ENCODE data around the gene IL16. TPM values are rescaled to one million over a fixed set of nuclear protein-coding genes. Genes with fewer than 3 reads are reported as not detected.

The IL16 gene
- total and polyA plus RNA-seq, 9 of the 15 experiments (the other 6 are each of a cell fraction or from before 2014, with no cell fraction given): 1.4 to 18.8 (median 10.6) TPM

- no peak overlapping the region for H3K27ac ChIP-seq (ENCODE audit: extremely low read depth, low read depth, low read length)
- WGBS (ENCODE audit: insufficient coverage, low coverage, missing lambda C conversion rate): 5% methylated on average over 7 of the region's 7 CpGs
- POLR2A ChIA-PET: no interaction called here
- H3K36me3 ChIP-seq (ENCODE audit: control insufficient read depth, insufficient read depth, low read length): no peaks in the 10 kb centered on the region
- no peak for DNase-seq (ENCODE audit: extremely low read depth in 1 of 4, low spot score in 3 of 4)
- no peak for ATAC-seq
- H4K20me1 ChIP-seq (replicated peaks; ENCODE audit: control insufficient read depth, insufficient read depth, low read length): no peaks in the 10 kb centered on the region
- no peaks in the 10 kb centered on the region for H3K79me2 ChIP-seq (ENCODE audit: control insufficient read depth, insufficient read depth, low read length)
- no peaks in the 10 kb centered on the region for H3K9me3 ChIP-seq (replicated peaks; ENCODE audit: control insufficient read depth, insufficient read depth, low read depth, low read length)
- in situ Hi-C loops (cut with MboI) (no loop called here), intact Hi-C loops (cut with micrococcal nuclease) (no loop called here)
- no peak overlapping the region for H2AFZ ChIP-seq (ENCODE audit: low read depth, low read length)
- BruUV-seq (replicated peaks): no TSS peak
- no peak overlapping the region for H3K4me3 ChIP-seq
- no peak for FAIRE-seq
- peaks cover 7 to 19% of the 10 kb centered on the region in 2 experiments for H3K27me3 ChIP-seq (ENCODE audit: control insufficient read depth in 2 of 2, insufficient read depth in 2 of 2, low read length in 2 of 2)
- H3K9me1 ChIP-seq (ENCODE audit: control insufficient read depth, insufficient read depth, low read length): no peaks in the 10 kb centered on the region
- H3K4me1 ChIP-seq (replicated peaks in 1 of 2; ENCODE audit: control insufficient read depth in 2 of 2, insufficient read depth in 2 of 2, low read length in 2 of 2): no peaks in the 10 kb centered on the region
- no peak for TF ChIP-seq SAP30 (IDR thresholded peaks at IDR 0.05; ENCODE audit: borderline replicate concordance, insufficient read depth, low read depth, low read length, poor library complexity, severe bottlenecking)
- TF ChIP-seq THRAP3 (IDR thresholded peaks at IDR 0.05; ENCODE audit: borderline replicate concordance): no peak
- TF ChIP-seq CBFA2T3 (IDR thresholded peaks at IDR 0.05): no peak
- TF ChIP-seq SRSF3 (IDR thresholded peaks at IDR 0.05; ENCODE audit: insufficient read depth, low read length): no peak
- TF ChIP-seq NBN (IDR thresholded peaks at IDR 0.05; ENCODE audit: low read depth): no peak
- TF ChIP-seq SP2 (IDR thresholded peaks at IDR 0.05; ENCODE audit: extremely low read depth, low read depth, low read length, poor library complexity, severe bottlenecking): no peak
- H3K4me2 ChIP-seq (ENCODE audit: insufficient read depth, low read length): no peak overlapping the region
- CTCF ChIA-PET (ENCODE audit: low intra/inter-chr PET ratio): no interaction called here
- no peak overlapping the region for H3K9ac ChIP-seq (ENCODE audit: insufficient read depth in 1 of 2, low read depth in 2 of 2, low read length in 2 of 2)
Observed at GRCh38 chr15:81361891-81362290, 165.2 kb downstream of the IL16 start.

- 10% methylated on average over 11 of the region's 11 CpGs for WGBS (ENCODE audit: insufficient coverage, low coverage, missing lambda C conversion rate)
- POLR2A ChIA-PET: no interaction called here
- no peak for FAIRE-seq
Observed at GRCh38 chr15:81362790-81363189, 166.1 kb downstream of the IL16 start.

More at GRCh38 chr15:81362790-81363189, 166.1 kb downstream of the IL16 start:
- in situ Hi-C loops (cut with MboI): no loop called here
- Histone ChIP-seq H3K9ac (ENCODE audit: insufficient read depth in 1 of 2, low read depth in 2 of 2, low read length in 2 of 2) (no peak overlapping the region), H2AFZ (ENCODE audit: low read depth, low read length) (no peak overlapping the region), H3K9me3 (replicated peaks; ENCODE audit: control insufficient read depth, insufficient read depth, low read depth, low read length) (no peaks in the 10 kb centered on the region), H3K36me3 (ENCODE audit: control insufficient read depth, insufficient read depth, low read length) (no peaks in the 10 kb centered on the region), H3K27ac (ENCODE audit: extremely low read depth, low read depth, low read length) (no peak overlapping the region), H3K4me2 (ENCODE audit: insufficient read depth, low read length) (no peak overlapping the region), H3K9me1 (ENCODE audit: control insufficient read depth, insufficient read depth, low read length) (no peaks in the 10 kb centered on the region), H3K4me1 (replicated peaks in 1 of 2; ENCODE audit: control insufficient read depth in 2 of 2, insufficient read depth in 2 of 2, low read length in 2 of 2) (no peaks in the 10 kb centered on the region), H4K20me1 (replicated peaks; ENCODE audit: control insufficient read depth, insufficient read depth, low read length) (no peaks in the 10 kb centered on the region), H3K27me3 (ENCODE audit: control insufficient read depth in 2 of 2, insufficient read depth in 2 of 2, low read length in 2 of 2) (peaks cover 7 to 15% of the 10 kb centered on the region in 2 experiments), H3K79me2 (ENCODE audit: control insufficient read depth, insufficient read depth, low read length) (no peaks in the 10 kb centered on the region), H3K4me3 (no peak overlapping the region)
- BruUV-seq (replicated peaks): no TSS peak
- DNase-seq (ENCODE audit: extremely low read depth in 1 of 4, low spot score in 3 of 4) (no peak), ATAC-seq (no peak)
- intact Hi-C loops (cut with micrococcal nuclease): no loop called here
- no peak for TF ChIP-seq SRSF3 (IDR thresholded peaks at IDR 0.05; ENCODE audit: insufficient read depth, low read length)
- no peak for TF ChIP-seq ZNF717 (CRISPR knock-in tag; IDR thresholded peaks at IDR 0.05)
- TF ChIP-seq ZNF512 (tag; IDR thresholded peaks at IDR 0.05): no peak
- TF ChIP-seq POLR3A (IDR thresholded peaks at IDR 0.05; ENCODE audit: borderline replicate concordance, extremely low read depth, insufficient read depth, insufficient read length): peak; percentile 60
- TF ChIP-seq TBP (optimal IDR thresholded peaks at IDR 0.05; ENCODE audit: low read depth, low read length): peak; percentile 65
- TF ChIP-seq TAF15 (IDR thresholded peaks at IDR 0.05; ENCODE audit: low read depth, low read length): no peak
- TF ChIP-seq POLR2H (tag; IDR thresholded peaks at IDR 0.05; ENCODE audit: low read depth): peak; percentile 75
- no peak for TF ChIP-seq ZNF224 (CRISPR knock-in tag; IDR thresholded peaks at IDR 0.05)
- TF ChIP-seq NFIX (CRISPR knock-in tag; IDR thresholded peaks at IDR 0.05; ENCODE audit: low read depth): no peak
- TF ChIP-seq IRF1 (CRISPR knock-in tag; IDR thresholded peaks at IDR 0.05; ENCODE audit: borderline replicate concordance): no peak
- CTCF ChIA-PET (ENCODE audit: low intra/inter-chr PET ratio): no interaction called here
